Nephron progenitor cell (in vitro differentiated cells): ENCODE measurements around the gene LYRM4.

ENCODE experiments used
- DNase-seq: peaks from one replicate; pipeline ENCODE4 v3.0.0; 2021
- H3K27ac Mint-ChIP-seq: 2 replicates; pipeline ENCODE4 v1.8.0; 2021; ENCODE audit warnings: mild to moderate bottlenecking, moderate library complexity, mixed read lengths
- H3K27me3 Mint-ChIP-seq: 2 replicates; pipeline ENCODE4 v1.8.0; 2021; ENCODE audit warnings: mild to moderate bottlenecking, low read depth, mixed read lengths; ENCODE audit not compliant: poor library complexity
- H3K36me3 Mint-ChIP-seq: 2 replicates; pipeline ENCODE4 v1.8.0; 2021; ENCODE audit warnings: low read depth, mixed read lengths
- H3K4me1 Mint-ChIP-seq: 2 replicates; pipeline ENCODE4 v1.8.0; 2021; ENCODE audit warnings: mixed read lengths
- H3K4me3 Mint-ChIP-seq: 2 replicates; pipeline ENCODE4 v1.8.0; 2021; ENCODE audit warnings: mild to moderate bottlenecking, moderate library complexity, mixed read lengths
- H3K9me3 Mint-ChIP-seq: 2 replicates; pipeline ENCODE4 v1.8.0; 2021; ENCODE audit warnings: mild to moderate bottlenecking, moderate library complexity, mixed read lengths
- TF ChIP-seq, protein P1 (sequence below): fragments of 200-600 bp; sonication (generic); IDR thresholded peaks from 2 replicates; pipeline ENCODE4 v1.5.0; 2021; ENCODE audit warnings: antibody characterized with exemption

Gene LYRM4

GRCh38 chr6:5192135-5192794 lies 68.5 kb downstream of the LYRM4 start:
- H3K4me3 Mint-ChIP-seq = no peak overlapping the region
- H3K36me3 Mint-ChIP-seq = peaks cover 20% of the 10 kb centered on the region
- H3K27ac Mint-ChIP-seq = no peak overlapping the region
- no peaks in the 10 kb centered on the region for H3K9me3 Mint-ChIP-seq
- no peak for DNase-seq
- peaks cover 8% of the 10 kb centered on the region for H3K4me1 Mint-ChIP-seq
- TF ChIP-seq, protein P1, sequence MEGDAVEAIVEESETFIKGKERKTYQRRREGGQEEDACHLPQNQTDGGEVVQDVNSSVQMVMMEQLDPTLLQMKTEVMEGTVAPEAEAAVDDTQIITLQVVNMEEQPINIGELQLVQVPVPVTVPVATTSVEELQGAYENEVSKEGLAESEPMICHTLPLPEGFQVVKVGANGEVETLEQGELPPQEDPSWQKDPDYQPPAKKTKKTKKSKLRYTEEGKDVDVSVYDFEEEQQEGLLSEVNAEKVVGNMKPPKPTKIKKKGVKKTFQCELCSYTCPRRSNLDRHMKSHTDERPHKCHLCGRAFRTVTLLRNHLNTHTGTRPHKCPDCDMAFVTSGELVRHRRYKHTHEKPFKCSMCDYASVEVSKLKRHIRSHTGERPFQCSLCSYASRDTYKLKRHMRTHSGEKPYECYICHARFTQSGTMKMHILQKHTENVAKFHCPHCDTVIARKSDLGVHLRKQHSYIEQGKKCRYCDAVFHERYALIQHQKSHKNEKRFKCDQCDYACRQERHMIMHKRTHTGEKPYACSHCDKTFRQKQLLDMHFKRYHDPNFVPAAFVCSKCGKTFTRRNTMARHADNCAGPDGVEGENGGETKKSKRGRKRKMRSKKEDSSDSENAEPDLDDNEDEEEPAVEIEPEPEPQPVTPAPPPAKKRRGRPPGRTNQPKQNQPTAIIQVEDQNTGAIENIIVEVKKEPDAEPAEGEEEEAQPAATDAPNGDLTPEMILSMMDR = no peak
- H3K27me3 Mint-ChIP-seq = no peaks in the 10 kb centered on the region

DNA sequence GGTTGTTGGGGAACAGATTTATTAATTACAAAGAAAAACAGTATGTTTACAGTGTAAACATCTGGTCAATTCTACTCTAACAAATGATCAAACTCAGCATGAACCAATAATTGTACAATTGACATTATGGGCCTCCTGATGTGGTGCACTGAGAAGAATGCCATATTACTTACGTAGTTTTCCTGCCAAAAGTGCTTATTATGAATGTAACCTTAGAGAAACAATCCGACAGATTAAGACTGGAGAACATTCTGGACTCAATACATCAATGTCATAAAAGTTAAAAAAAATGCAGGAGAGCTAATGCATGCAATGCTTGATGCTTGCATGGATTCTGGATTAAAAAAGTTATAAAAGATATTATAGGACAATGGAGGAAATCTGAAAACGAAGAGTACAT lies 69.0 kb downstream of the LYRM4 start:
- DNase-seq = no peak
- no peak overlapping the region for H3K4me3 Mint-ChIP-seq
- no peaks in the 10 kb centered on the region for H3K9me3 Mint-ChIP-seq
- H3K27ac Mint-ChIP-seq = no peak overlapping the region
- H3K27me3 Mint-ChIP-seq = no peaks in the 10 kb centered on the region
- H3K36me3 Mint-ChIP-seq = peaks cover 17% of the 10 kb centered on the region
- TF ChIP-seq, protein P1 = no peak
- peaks cover 8% of the 10 kb centered on the region for H3K4me1 Mint-ChIP-seq

- DNase-seq = no peak
- H3K36me3 Mint-ChIP-seq = peaks cover 12% of the 10 kb centered on the region
Measured at GRCh38 chr6:5191222-5191621, 69.5 kb downstream of the LYRM4 start.

GRCh38 chr6:5190507-5190906 lies 70.2 kb downstream of the LYRM4 start:
- Mint-ChIP-seq H3K27ac (no peak overlapping the region), H3K4me3 (no peak overlapping the region), H3K9me3 (no peaks in the 10 kb centered on the region), H3K36me3 (peaks cover 8% of the 10 kb centered on the region), H3K4me1 (peaks cover 8% of the 10 kb centered on the region), H3K27me3 (no peaks in the 10 kb centered on the region)
- DNase-seq = no peak
- TF ChIP-seq, protein P1 = no peak

More at GRCh38 chr6:5191222-5191621, 69.5 kb downstream of the LYRM4 start:
- Mint-ChIP-seq H3K27ac (no peak overlapping the region), H3K27me3 (no peaks in the 10 kb centered on the region), H3K4me1 (peaks cover 8% of the 10 kb centered on the region), H3K4me3 (no peak overlapping the region), H3K9me3 (no peaks in the 10 kb centered on the region)
- TF ChIP-seq, protein P1 = no peak

DNA sequence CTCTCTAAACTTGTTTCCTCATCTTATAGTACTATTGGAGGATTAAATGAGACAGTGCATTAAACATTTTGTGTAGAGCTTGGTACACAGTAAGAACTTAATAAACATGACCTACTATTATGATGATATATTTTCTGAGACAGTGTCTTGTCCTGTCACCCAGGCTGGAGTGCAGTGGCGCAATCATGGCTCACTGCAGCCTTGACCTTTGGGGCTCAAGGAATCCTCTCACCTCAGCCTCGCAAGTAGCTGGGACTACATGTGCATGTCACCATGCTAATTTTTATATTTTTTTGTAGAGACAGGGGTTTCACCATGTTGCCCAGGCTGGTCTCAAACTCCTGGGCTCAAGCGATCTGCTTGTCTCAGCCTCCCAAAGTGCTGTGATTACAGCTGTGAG lies 72.1 kb downstream of the LYRM4 start:
- Mint-ChIP-seq H3K36me3 (peaks cover 5% of the 10 kb centered on the region), H3K27ac (no peak overlapping the region), H3K4me3 (no peak overlapping the region), H3K9me3 (no peaks in the 10 kb centered on the region), H3K4me1 (peaks cover 8% of the 10 kb centered on the region), H3K27me3 (no peaks in the 10 kb centered on the region)
- no peak for DNase-seq
- TF ChIP-seq, protein P1 = no peak

DNA sequence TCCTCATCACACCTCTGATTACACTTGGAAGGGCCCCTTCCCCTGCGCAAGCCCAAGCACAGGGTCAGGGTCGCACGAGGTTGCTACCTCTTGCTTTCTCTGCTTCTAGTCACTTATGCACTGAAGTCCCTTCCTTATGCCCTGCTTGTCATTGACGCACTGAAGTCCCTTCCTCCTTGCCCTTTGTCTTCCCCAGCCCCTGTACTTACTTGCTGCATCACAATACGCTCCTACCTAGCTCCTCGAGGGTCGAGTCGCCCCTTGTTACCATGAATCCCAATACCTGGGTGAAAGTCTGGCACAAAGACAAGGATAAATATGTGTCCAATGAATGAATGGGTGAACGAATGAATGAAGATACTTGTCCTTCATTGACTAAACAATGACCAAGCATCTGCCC lies 75.9 kb downstream of the LYRM4 start:
- no peak for DNase-seq
- Mint-ChIP-seq H3K4me1 (no peaks in the 10 kb centered on the region), H3K36me3 (peaks cover 11% of the 10 kb centered on the region), H3K9me3 (no peaks in the 10 kb centered on the region), H3K27ac (no peak overlapping the region), H3K4me3 (no peak overlapping the region), H3K27me3 (no peaks in the 10 kb centered on the region)
- TF ChIP-seq, protein P1 = no peak
